Measurements from ENCODE around the gene VIPR2. TPM values are rescaled to one million over a fixed set of nuclear protein-coding genes. Genes with fewer than 3 reads are reported as not detected.
"Not testable (repeated sequence)": the region's sequence is repeated elsewhere in the genome, so short reads cannot be mapped to it uniquely, and the experiment has no call there.

VIPR2 gene
- total RNA-seq, 4 donors from 2014 or later, result 1.8 to 3.7 (median 2.7) TPM

GRCh38 chr7:159125955-159126270 is 18.8 kb downstream of the VIPR2 start:
- intact Hi-C loops (cut with DNase I; ENCODE audit: low total_unique reads), result no loop called here

GRCh38 chr7:159125104-159125954 is 19.3 kb downstream of the VIPR2 start:
- DNase-seq, result no peak
- Histone ChIP-seq H3K27ac (no peak overlapping the region), H3K9me3 (no peaks in the 10 kb centered on the region), H3K36me3 (no peaks in the 10 kb centered on the region), H3K27me3 (no peaks in the 10 kb centered on the region), H3K4me3 (no peak overlapping the region), H3K4me1 (no peaks in the 10 kb centered on the region)
- 64 to 80% methylated on average over 1 to 9 of the region's 9 CpGs for WGBS, 2 donors (ENCODE audit: low coverage in 1 of 2)
- intact Hi-C loops (cut with DNase I; ENCODE audit: low total_unique reads) (no loop called here), in situ Hi-C loops (cut with MboI; ENCODE audit: low pct_ligation_motif_present in 1 of 4, low pct_unique_long_range_greater_than_20kb in 1 of 4, low sequenced_read_pairs in 3 of 4) (no loop called here)
- TF ChIP-seq POLR2AphosphoS5 (IDR thresholded peaks at IDR 0.05) (no peak), POLR2A (IDR thresholded peaks at IDR 0.05) (no peak), EP300 (IDR thresholded peaks at IDR 0.05; ENCODE audit: low read depth) (no peak)
- TF ChIP-seq, protein P1, sequence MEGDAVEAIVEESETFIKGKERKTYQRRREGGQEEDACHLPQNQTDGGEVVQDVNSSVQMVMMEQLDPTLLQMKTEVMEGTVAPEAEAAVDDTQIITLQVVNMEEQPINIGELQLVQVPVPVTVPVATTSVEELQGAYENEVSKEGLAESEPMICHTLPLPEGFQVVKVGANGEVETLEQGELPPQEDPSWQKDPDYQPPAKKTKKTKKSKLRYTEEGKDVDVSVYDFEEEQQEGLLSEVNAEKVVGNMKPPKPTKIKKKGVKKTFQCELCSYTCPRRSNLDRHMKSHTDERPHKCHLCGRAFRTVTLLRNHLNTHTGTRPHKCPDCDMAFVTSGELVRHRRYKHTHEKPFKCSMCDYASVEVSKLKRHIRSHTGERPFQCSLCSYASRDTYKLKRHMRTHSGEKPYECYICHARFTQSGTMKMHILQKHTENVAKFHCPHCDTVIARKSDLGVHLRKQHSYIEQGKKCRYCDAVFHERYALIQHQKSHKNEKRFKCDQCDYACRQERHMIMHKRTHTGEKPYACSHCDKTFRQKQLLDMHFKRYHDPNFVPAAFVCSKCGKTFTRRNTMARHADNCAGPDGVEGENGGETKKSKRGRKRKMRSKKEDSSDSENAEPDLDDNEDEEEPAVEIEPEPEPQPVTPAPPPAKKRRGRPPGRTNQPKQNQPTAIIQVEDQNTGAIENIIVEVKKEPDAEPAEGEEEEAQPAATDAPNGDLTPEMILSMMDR (IDR thresholded peaks at IDR 0.05), result no peak

More at GRCh38 chr7:159125955-159126270, 18.8 kb downstream of the VIPR2 start:
- no peak overlapping the region for H3K27ac ChIP-seq
- no peaks in the 10 kb centered on the region for H3K4me1 ChIP-seq
- no peaks in the 10 kb centered on the region for H3K27me3 ChIP-seq
- DNase-seq, result no peak
- TF ChIP-seq EP300 (IDR thresholded peaks at IDR 0.05; ENCODE audit: low read depth) (no peak), POLR2AphosphoS5 (IDR thresholded peaks at IDR 0.05) (no peak), POLR2A (IDR thresholded peaks at IDR 0.05) (no peak)
- TF ChIP-seq, protein P1 (IDR thresholded peaks at IDR 0.05), result no peak
- no peaks in the 10 kb centered on the region for H3K9me3 ChIP-seq
- in situ Hi-C loops (cut with MboI; ENCODE audit: low pct_ligation_motif_present in 1 of 4, low pct_unique_long_range_greater_than_20kb in 1 of 4, low sequenced_read_pairs in 3 of 4), result no loop called here
- H3K4me3 ChIP-seq, result no peak overlapping the region
- H3K36me3 ChIP-seq, result no peaks in the 10 kb centered on the region
- WGBS, 2 donors (ENCODE audit: low coverage in 1 of 2), result 38 to 49% methylated on average over 3 of the region's 3 CpGs

GRCh38 chr7:159123793-159124192 is 20.9 kb downstream of the VIPR2 start:
- H3K27ac ChIP-seq; H3K27me3 ChIP-seq; DNase-seq; H3K36me3 ChIP-seq; H3K4me1 ChIP-seq; in situ Hi-C loops (cut with MboI; ENCODE audit: low pct_ligation_motif_present in 1 of 4, low pct_unique_long_range_greater_than_20kb in 1 of 4, low sequenced_read_pairs in 3 of 4); H3K9me3 ChIP-seq; intact Hi-C loops (cut with DNase I; ENCODE audit: low total_unique reads); H3K4me3 ChIP-seq: not testable (repeated sequence)
- 33 to 56% methylated on average over 1 of the region's 1 CpG for WGBS, 2 donors (ENCODE audit: low coverage in 1 of 2)

DNA sequence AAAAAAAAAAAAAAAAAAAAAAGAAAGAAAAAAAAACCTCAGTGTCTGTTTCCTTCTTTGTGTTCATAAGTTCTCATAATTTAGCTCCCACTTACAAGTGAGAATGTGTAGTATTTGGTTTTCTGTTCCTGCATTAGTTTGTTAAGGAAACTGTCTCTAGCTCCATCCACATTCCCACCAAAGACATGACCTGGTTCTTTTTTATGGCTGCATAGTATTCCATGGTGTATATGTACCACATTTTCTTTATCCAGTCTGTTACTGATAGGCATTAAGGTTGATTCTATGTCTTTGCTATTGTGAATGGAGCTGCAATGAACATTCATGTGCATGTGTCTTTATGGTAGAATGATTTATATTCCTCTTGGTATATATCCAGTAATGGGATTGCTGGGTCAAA is 21.4 kb downstream of the VIPR2 start:
- intact Hi-C loops (cut with DNase I; ENCODE audit: low total_unique reads); H3K9me3 ChIP-seq; DNase-seq; H3K36me3 ChIP-seq; H3K4me3 ChIP-seq; H3K4me1 ChIP-seq; H3K27me3 ChIP-seq; H3K27ac ChIP-seq; in situ Hi-C loops (cut with MboI; ENCODE audit: low pct_ligation_motif_present in 1 of 4, low pct_unique_long_range_greater_than_20kb in 1 of 4, low sequenced_read_pairs in 3 of 4): not testable (repeated sequence)

DNA sequence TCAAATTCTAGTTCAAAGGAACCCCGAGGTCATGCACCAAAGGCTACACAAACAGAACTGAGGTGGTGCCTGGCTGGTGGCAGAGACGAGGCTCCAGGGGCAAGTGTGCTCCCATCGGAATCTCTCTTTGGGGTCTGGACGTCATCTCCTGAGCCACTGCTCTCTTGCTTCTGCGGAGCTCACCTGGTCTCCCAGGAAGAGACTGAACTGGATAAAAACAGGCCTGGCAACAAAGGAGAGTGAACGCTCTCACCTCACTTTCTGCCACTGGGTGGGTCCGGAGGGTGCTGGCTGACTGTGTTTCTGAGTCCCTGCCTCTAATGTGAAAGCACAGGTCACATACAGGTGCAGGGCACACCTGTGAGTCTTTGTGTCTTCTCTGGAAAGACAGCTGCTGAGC is 22.4 kb downstream of the VIPR2 start:
- H3K4me1 ChIP-seq, result no peaks in the 10 kb centered on the region
- H3K9me3 ChIP-seq, result no peaks in the 10 kb centered on the region
- H3K4me3 ChIP-seq, result no peak overlapping the region
- peaks cover 5% of the 10 kb centered on the region for H3K27me3 ChIP-seq
- H3K36me3 ChIP-seq, result no peaks in the 10 kb centered on the region
- no peak for DNase-seq
- intact Hi-C loops (cut with DNase I; ENCODE audit: low total_unique reads), result no loop called here
- TF ChIP-seq POLR2A (IDR thresholded peaks at IDR 0.05) (no peak), EP300 (IDR thresholded peaks at IDR 0.05; ENCODE audit: low read depth) (no peak)
- TF ChIP-seq, protein P1 (IDR thresholded peaks at IDR 0.05), result no peak
- in situ Hi-C loops (cut with MboI; ENCODE audit: low pct_ligation_motif_present in 1 of 4, low pct_unique_long_range_greater_than_20kb in 1 of 4, low sequenced_read_pairs in 3 of 4), result no loop called here
- H3K27ac ChIP-seq, result no peak overlapping the region
- 81% methylated on average over 7 of the region's 7 CpGs; no CpG with 5 or more reads in 1 of the 2 donors for WGBS, 2 donors (ENCODE audit: low coverage in 1 of 2)
